IMR-90 (cell line): ENCODE data around the gene DLGAP3. TPM values are rescaled to one million over a fixed set of nuclear protein-coding genes. Genes with fewer than 3 reads are reported as not detected.
A peak's percentile ranks its signal among the peaks of the same experiment; 100 is the strongest.

Source experiments
- ATAC-seq: fragments of 200-7000 bp; cut with Tn5 transposase; 2 replicates; pipeline ENCODE4 v1.9.1; 2020; ENCODE audit warnings: low read depth, mild to moderate bottlenecking, moderate library complexity
- BruUV-seq: library from RNA; stranded (reverse); fragments of 400-500 nt; replicated peaks from 2 replicates; lab custom pipeline; 2021; lab: Mats Ljungman, UMichigan
- CTCF ChIA-PET: fragments of 300-600 bp; formaldehyde crosslinking; extraction: SDS; loops from one replicate; lab custom pipeline; 2021; ENCODE audit warnings: antibody characterized with exemption; lab: Yijun Ruan, JAX
- POLR2A ChIA-PET: fragments of 300-600 bp; sonication (Branson Sonifier 250); formaldehyde crosslinking; loops from one replicate; lab custom pipeline; 2022; ENCODE audit warnings: antibody characterized with exemption; ENCODE audit not compliant: unreplicated experiment; lab: Charles Lee
- DNase-seq: peaks from one replicate; pipeline ENCODE4 v3.0.0; 2013
- H2AFZ ChIP-seq: replicated peaks from 2 replicates; pipeline ENCODE3; 2013; ENCODE audit warnings: low read length, mild to moderate bottlenecking; ENCODE audit not compliant: poor library complexity
- H2AK5ac ChIP-seq: 2 replicates; pipeline ENCODE4 v1.6.1; 2013; ENCODE audit warnings: low read depth, low read length, inconsistent platforms
- H2AK9ac ChIP-seq: replicated peaks from 2 replicates; pipeline ENCODE3; 2013; ENCODE audit warnings: mild to moderate bottlenecking, low read depth, low read length, moderate library complexity; ENCODE audit not compliant: poor library complexity
- H2BK120ac ChIP-seq: 2 replicates; pipeline ENCODE4 v1.6.1; 2013; ENCODE audit warnings: low read depth, low read length, inconsistent platforms
- H2BK15ac ChIP-seq: 3 replicates; pipeline ENCODE4 v1.6.1; 2013; ENCODE audit warnings: low read depth, low read length, inconsistent platforms
- H2BK20ac ChIP-seq: 2 replicates; pipeline ENCODE4 v1.6.1; 2013; ENCODE audit warnings: low read depth, mild to moderate bottlenecking, inconsistent platforms, low read length, moderate library complexity
- H2BK5ac ChIP-seq: 2 replicates; pipeline ENCODE4 v1.6.1; 2013; ENCODE audit warnings: mild to moderate bottlenecking, low read depth, low read length, inconsistent platforms; ENCODE audit not compliant: poor library complexity, severe bottlenecking
- H3K14ac ChIP-seq: replicated peaks from 2 replicates; pipeline ENCODE4 v1.6.1; 2013; ENCODE audit warnings: low read depth, low read length, inconsistent platforms
- H3K18ac ChIP-seq: 2 replicates; pipeline ENCODE4 v1.6.1; 2013; ENCODE audit warnings: low read depth, low read length, control low read depth
- H3K23ac ChIP-seq: 2 replicates; pipeline ENCODE4 v1.6.1; 2013; ENCODE audit warnings: low read depth, low read length, inconsistent platforms
- H3K27ac ChIP-seq: 2 replicates; pipeline ENCODE4 v1.5.1; 2013; ENCODE audit warnings: mild to moderate bottlenecking, control low read depth, low read length; ENCODE audit not compliant: insufficient read depth
- H3K27me3 ChIP-seq: 2 replicates; pipeline ENCODE4 v1.6.1; 2013; ENCODE audit warnings: low read length; ENCODE audit not compliant: control insufficient read depth, insufficient read depth
- H3K36me3 ChIP-seq: 2 replicates; pipeline ENCODE4 v1.6.1; 2013; ENCODE audit warnings: low read length, mixed read lengths; ENCODE audit not compliant: control insufficient read depth, insufficient read depth
- H3K4ac ChIP-seq: 2 replicates; pipeline ENCODE4 v1.6.1; 2013; ENCODE audit warnings: low read depth, low read length, inconsistent platforms
- H3K4me1 ChIP-seq: 2 replicates; pipeline ENCODE4 v1.6.1; 2013; ENCODE audit warnings: low read length, mixed read lengths; ENCODE audit not compliant: control insufficient read depth, insufficient read depth
- H3K4me2 ChIP-seq: 2 replicates; pipeline ENCODE4 v1.6.1; 2013; ENCODE audit warnings: low read depth, mild to moderate bottlenecking, control low read depth, low read length, moderate library complexity
- H3K4me3 ChIP-seq: 2 replicates; pipeline ENCODE4 v1.5.1; 2013; ENCODE audit warnings: low read depth, mild to moderate bottlenecking, control low read depth, low read length, moderate library complexity; ENCODE audit not compliant: insufficient read depth
- H3K56ac ChIP-seq: 2 replicates; pipeline ENCODE4 v1.6.1; 2013; ENCODE audit warnings: low read length, inconsistent platforms; ENCODE audit not compliant: insufficient read depth; ENCODE audit errors: extremely low read depth
- H3K79me1 ChIP-seq, 2 experiments: 2 replicates each; pipeline ENCODE4 v1.6.1; 2013; ENCODE audit warnings: low read length in 2 of 2, inconsistent platforms in 1 of 2, low read depth in 1 of 2
- H3K9ac ChIP-seq: 2 replicates; pipeline ENCODE4 v1.6.1; 2013; ENCODE audit warnings: low read depth, low read length, control low read depth
- H3K9me1 ChIP-seq: 2 replicates; pipeline ENCODE4 v1.6.1; 2013; ENCODE audit warnings: low read length, inconsistent platforms; ENCODE audit not compliant: insufficient read depth
- H3K9me3 ChIP-seq: 2 replicates; pipeline ENCODE4 v1.6.1; 2013; ENCODE audit warnings: low read length; ENCODE audit not compliant: control insufficient read depth, insufficient read depth
- H4K20me1 ChIP-seq: 2 replicates; pipeline ENCODE4 v1.6.1; 2013; ENCODE audit warnings: low read length, inconsistent platforms; ENCODE audit not compliant: insufficient read depth
- H4K5ac ChIP-seq: 2 replicates; pipeline ENCODE4 v1.6.1; 2013; ENCODE audit warnings: mild to moderate bottlenecking, low read depth, low read length, control low read depth
- H4K8ac ChIP-seq, 2 experiments: 2 replicates each; pipeline ENCODE4 v1.6.1; 2013; ENCODE audit warnings: low read depth in 2 of 2, low read length in 2 of 2, control low read depth in 1 of 2, inconsistent platforms in 1 of 2
- H4K91ac ChIP-seq: 2 replicates; pipeline ENCODE4 v1.6.1; 2013; ENCODE audit warnings: low read depth, low read length, inconsistent platforms; ENCODE audit not compliant: insufficient read depth
- MAFK ChIP-seq: IDR thresholded peaks from 2 replicates; pipeline ENCODE4 v1.6.1; 2012; ENCODE audit warnings: low read depth, low read length, improper control_type of control experiment
- POLR2A ChIP-seq: IDR thresholded peaks from 2 replicates; pipeline ENCODE4 v1.6.1; 2012; ENCODE audit warnings: mild to moderate bottlenecking, low read depth, low read length
- RFX5 ChIP-seq: IDR thresholded peaks from 2 replicates; pipeline ENCODE4 v1.8.0; 2012; ENCODE audit warnings: low read depth, mild to moderate bottlenecking, low read length, moderate library complexity
- WGBS, 2 experiments: methylation state at CpG; one replicate each; pipeline versions ENCODE4 v1.1.5 to v1.1.7; 2013; ENCODE audit warnings: missing lambda C conversion rate in 2 of 2; ENCODE audit not compliant: insufficient read length in 1 of 2; ENCODE audit errors: extremely low coverage in 2 of 2; 5-methylcytosine and 5-hydroxymethylcytosine counted together
- dilution Hi-C: fragments of 300-500 bp; cut with HindIII; formaldehyde crosslinking; loops from one replicate; pipeline ENCODE4 v1.14.3; 2018; ENCODE audit warnings: low sequenced_read_pairs; ENCODE audit not compliant: unreplicated experiment
- in situ Hi-C: fragments of 300-500 bp; cut with MboI; formaldehyde crosslinking; loops from 3 replicates; pipeline ENCODE4 v1.14.3; 2019; ENCODE audit warnings: low sequenced_read_pairs, inconsistent platforms, mixed read lengths
- intact Hi-C: fragments of 100-400 bp; cut with micrococcal nuclease; formaldehyde crosslinking; loops from 2 replicates; pipeline ENCODE4 v1.10.0; 2022
- polyA plus RNA-seq, 3 experiments: library from polyadenylated mRNA; depleted of rRNA; stranded (reverse); fragments of >200 nt; gene quantifications; 2 replicates each; pipeline ENCODE4 v1.2.3, GENCODE V29; 2012; ENCODE audit warnings: low replicate concordance in 1 of 3
- total RNA-seq: library from RNA; depleted of rRNA; stranded (reverse); fragments of >200 nt; gene quantifications from 2 replicates; pipeline ENCODE4 v1.2.3, GENCODE V29; 2012

Gene DLGAP3
- total and polyA plus RNA-seq, 2 of the 4 experiments (the other 2 are of a cell fraction) = 0.02 TPM; not detected in 1

DNA sequence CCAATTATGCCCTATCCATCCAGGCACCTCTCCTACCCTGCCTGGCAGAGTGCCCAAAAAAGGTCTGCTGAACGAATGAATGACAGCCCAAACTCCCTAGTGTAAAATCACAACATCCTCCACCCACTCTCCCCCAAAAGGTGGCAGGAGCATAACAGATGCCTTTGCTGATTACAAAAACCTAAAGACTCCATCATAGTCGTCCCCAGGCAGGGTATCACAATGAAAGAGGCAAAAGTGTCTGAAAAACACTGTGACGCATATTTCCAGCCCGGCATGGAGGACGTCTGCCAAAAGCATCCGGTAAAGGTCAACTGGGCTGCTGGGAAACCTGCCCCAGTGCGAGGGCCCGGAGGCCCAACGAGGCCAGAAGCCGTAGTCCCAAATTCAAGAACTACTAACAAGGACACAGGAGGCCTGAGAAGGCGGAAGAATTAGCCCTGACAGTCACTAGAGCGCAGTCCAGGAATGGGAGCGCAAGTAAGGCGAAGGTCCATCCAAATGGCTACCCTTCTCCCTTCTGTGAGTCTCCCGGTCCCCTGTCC lies 70.5 kb downstream of the DLGAP3 start (continued):
- TF ChIP-seq RFX5 = no peak

DNA sequence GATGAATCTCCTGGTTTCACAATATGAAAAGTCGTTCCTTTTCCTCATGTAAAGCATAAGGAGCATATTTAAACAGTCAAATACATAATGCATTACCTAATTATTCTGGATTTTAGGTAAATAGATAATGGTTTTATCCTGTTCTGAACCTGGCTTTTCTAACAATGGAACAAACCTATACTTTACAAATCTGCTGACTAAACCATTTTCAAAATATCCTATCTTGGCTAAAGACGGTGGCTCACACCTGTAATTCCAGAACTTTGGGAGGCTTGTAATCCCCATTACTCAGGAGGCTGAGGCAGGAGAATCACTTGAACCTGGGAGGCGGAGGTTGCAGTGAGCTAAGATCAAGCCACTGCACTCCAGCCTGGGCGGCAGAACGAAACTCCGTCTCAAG lies 72.8 kb downstream of the DLGAP3 start:
- POLR2A ChIA-PET = no interaction called here

More for the DNA sequence above, 72.8 kb downstream of the DLGAP3 start:
- H3K18ac ChIP-seq = no peak overlapping the region
- no CpG with 5 or more reads among the region's 6 CpGs for WGBS, 2 experiments
- no peak overlapping the region for H4K91ac ChIP-seq
- no peak for TF ChIP-seq POLR2A
- peak; percentile 48 for TF ChIP-seq MAFK
- no peak overlapping the region for H2BK120ac ChIP-seq
- no peak overlapping the region for H2BK20ac ChIP-seq
- H3K27me3 ChIP-seq = no peaks in the 10 kb centered on the region
- H2BK15ac ChIP-seq = no peak overlapping the region
- no peak overlapping the region for H3K9ac ChIP-seq
- H3K4me1 ChIP-seq = no peaks in the 10 kb centered on the region; the same call in 1 of the 2 replicates
- no peaks in the 10 kb centered on the region for H3K9me3 ChIP-seq
- no peak overlapping the region for H4K5ac ChIP-seq
- H2AK9ac ChIP-seq = no peak overlapping the region
- no peak overlapping the region for H3K4me3 ChIP-seq
- H2AFZ ChIP-seq = no peak overlapping the region
- CTCF ChIA-PET = interaction anchor here (0.6 kb wide), 1 partner anchor 11 kb away, joined by 3 read pairs; no protein-coding TSS in a partner anchor
- H3K9me1 ChIP-seq = no peaks in the 10 kb centered on the region; the same call in 1 of the 2 replicates
- intact Hi-C loops (loop anchor here (10.0 kb wide), 1 partner anchor 328 kb away; no protein-coding TSS in a partner anchor), dilution Hi-C loops (no loop called here), in situ Hi-C loops (no loop called here)
- H3K79me1 ChIP-seq = peaks cover 4 to 33% of the 10 kb centered on the region in 2 experiments; a peak in 3 of 4 replicates
- no peak overlapping the region for H3K23ac ChIP-seq
- H3K14ac ChIP-seq = no peak overlapping the region
- H3K4ac ChIP-seq = no peak overlapping the region
- ATAC-seq = no peak
- no peak overlapping the region for H3K56ac ChIP-seq
- no peak overlapping the region for H2AK5ac ChIP-seq
- H2BK5ac ChIP-seq = no peak overlapping the region
- BruUV-seq = no TSS peak
- peaks cover 14% of the 10 kb centered on the region for H3K36me3 ChIP-seq
- no peak overlapping the region for H3K27ac ChIP-seq
- no peak for DNase-seq
- peaks cover 13% of the 10 kb centered on the region for H4K20me1 ChIP-seq
- H3K4me2 ChIP-seq = no peak overlapping the region
- no peak overlapping the region for H4K8ac ChIP-seq
